KG1 (cell line): Measurements from ENCODE around the gene ZNF609.
"Not testable (repeated sequence)": the region's sequence is repeated elsewhere in the genome, so short reads cannot be mapped to it uniquely, and the experiment has no call there.

Experiments used
- DNase-seq: peaks from one replicate; lab custom pipeline; 2025; lab: John Stamatoyannopoulos, UW

The ZNF609 gene

DNA sequence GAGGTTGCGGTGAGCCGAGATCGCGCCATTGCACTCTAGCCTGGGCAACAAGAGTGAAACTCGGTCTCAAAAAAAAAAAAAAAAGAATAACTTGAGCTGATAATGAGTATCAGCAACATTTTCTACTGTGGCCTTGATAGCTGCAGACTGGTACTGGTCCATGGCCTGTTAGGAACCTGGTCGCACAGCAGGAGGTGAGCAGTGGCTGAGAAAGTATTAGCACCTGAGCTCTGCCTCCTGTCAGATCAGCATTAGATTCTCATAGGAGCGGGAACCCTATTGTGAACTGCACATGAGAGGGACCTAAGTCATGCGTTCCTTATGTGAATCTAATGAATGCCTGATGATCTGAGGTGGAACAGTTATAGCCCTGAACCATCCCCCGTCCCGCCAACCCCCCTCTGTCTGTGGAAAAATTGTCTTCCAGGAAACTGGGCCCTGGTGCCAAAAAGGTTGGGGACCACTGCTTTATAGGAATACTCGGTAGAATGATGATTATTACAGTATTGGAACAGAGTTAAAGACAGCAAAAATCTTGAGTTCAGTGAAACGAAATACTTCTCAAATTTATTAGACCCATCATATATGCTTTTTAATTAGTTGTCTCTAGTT is 126.0 kb downstream of the ZNF609 start:
- DNase-seq: no peak

DNA sequence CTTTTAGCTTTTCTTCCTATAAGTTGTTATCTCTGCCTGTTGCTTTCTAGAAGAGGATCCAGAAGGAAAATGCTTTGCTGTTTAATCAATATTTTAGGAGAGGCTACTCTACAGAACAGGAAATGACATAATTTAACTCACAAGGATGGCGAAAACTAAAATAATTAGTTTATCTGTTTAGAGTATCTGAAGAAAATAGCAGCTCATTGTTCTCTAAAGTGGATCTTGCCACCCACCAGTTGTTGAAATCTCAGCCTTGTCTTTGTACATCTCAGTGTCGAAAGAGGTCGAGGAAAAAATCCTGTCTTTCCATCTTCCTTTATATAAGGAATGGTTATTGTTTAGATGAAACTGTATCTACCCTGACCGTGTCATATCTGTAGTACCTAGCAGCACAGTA is 126.6 kb downstream of the ZNF609 start:
- DNase-seq: no peak

DNA sequence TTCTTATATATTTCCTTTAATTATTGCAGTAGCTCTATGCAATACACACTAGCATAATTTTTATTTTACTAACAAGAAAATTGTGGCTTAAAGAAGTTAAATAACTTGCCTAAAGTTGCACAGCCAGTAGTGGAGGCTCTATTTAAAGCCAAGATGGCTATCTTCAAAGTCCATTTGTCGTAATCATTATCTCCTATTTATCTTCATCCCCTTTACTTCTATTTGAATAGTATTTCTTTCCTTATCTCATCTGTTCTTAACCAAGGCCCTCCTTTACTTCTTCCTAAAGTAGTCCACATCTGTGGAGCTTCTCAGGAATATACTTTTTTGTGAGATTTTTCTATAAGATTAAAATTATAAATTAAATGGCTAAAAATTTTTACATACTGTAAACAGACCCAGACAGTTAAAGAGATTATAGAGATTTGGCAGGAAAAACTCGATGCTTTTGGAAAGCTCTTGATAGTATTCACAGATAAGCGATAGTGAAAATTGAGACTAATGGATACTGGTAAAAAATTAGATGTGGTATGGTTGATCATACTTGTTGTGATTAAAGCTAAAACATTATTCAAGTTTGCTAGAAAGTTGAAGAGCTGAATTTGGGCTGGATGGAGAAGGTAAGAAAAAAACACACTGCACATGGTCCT is 129.2 kb downstream of the ZNF609 start:
- DNase-seq: no peak

DNA sequence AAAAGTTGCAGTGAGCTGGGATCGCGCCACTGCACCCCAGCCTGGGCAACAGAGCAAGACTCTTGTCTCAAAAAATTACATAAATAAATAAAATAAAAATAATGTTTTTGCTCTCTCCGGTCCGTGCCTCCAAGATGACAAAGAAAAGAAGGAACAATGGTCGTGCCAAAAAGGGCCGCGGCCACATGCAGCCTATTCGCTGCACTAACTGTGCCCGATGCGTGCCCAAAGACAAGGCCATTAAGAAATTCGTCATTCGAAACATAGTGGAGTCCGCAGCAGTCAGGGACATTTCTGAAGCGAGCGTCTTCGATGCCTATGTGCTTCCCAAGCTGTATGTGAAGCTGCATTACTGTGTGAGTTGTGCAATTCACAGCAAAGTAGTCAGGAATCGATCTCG is 132.5 kb downstream of the ZNF609 start:
- DNase-seq: not testable (repeated sequence)

DNA sequence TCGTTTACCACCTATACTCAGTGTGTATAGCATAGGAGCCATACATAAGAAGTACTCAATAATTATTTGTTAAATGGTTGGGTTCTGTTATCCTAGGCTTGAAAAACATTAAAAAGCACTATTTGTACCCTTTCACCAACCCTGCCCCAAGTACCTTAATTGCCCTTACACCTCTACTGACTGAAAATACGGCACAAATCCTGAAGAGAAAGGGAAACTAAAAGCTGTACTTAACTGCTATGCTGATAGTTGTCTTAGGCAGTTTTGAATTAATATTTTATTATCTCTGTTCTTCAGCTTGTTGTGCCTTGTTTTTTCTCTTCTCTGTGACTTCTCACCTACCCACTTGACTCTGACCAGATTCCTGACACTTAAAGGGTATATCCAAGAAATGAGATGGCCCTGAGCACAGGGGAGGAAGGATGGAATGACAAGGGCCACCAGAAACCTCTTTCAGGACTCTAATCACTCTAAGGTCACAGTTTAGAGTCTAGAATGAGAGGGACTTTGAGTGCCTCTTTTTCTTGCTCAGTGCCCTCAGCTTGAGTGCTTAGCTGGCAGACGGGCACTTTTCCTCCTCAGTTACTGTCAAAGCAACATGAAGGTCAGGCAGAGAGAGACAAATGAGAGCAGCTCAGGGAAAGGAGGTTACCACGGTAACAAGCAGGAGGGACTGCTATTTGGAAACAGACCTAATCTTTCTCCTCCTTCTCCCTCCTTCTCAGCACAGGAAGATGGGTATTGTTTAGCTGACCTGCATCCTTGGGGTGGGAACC is 136.5 kb downstream of the ZNF609 start:
- no peak for DNase-seq

DNA sequence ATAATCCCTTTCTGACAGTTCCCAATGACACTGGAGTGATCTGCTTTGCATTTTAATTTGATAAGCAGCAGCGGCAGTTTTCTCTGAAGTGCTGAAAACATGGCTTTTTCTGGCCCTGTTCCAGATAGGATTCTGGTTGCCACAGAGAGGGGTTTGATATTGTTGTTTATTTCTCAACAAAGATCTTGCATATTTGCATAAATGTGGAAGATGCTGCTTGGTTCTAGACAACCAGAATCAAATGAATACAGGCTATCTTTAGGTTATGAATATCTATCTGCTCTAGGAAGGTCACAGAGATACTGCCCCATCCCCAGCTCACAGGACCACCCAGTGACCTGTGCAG is 137.1 kb downstream of the ZNF609 start:
- no peak for DNase-seq

DNA sequence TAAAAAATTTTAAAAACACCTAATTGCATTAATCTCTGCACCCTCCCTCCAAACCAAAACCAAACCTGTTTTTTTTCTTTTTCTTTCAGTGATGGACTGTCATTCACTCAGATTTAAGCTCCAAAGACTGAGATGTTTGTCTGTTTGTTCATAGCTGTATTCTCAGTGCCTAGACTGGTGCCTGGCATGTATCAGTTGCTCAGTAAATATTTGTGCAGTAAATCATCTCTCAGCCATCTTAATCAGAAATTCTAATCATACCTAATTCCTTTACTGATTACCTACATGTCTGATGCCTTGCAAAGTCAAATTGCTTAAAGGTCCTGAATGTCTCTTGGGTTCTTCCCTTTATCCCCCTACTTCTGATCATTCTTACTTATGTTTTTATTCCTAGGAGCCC is 138.8 kb downstream of the ZNF609 start:
- no peak for DNase-seq

DNA sequence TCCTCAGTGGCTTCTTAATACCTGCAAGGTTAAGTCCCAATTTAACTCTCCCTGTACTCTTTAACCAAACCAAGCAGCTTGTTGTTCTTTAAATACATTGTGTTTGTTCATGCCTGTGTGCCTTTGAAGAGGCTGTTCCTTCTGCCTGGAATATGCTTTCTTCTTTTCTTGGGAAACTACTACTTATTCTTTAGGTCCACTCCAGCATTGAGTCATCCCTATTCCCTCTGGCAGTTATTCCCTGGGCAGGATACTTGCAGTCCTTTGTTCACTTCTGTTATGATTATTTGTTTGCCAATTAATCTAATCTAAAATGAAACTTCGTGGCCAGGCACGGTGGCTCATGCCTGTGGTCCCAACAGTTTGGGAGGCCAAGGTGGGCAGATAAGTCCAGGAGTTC is 139.3 kb downstream of the ZNF609 start:
- DNase-seq: no peak

DNA sequence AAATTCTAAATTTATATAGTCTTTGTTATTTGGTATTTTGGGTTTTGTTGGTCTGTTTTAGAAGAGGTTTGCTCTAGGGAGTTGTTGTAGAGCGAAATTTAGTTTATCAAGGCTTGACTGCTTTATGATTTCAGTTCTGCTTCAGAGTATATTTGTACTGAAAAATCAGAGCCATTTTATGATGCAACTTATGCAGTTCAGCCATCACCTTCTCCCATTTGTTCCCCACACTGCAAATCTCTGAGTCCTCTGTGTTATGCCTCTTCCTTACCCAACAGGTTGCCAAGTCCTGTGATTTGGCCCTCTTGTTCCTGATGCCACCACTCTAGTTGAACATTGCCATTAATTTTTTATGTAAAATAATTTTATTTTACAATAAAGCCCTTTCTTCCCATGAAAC is 140.4 kb downstream of the ZNF609 start:
- DNase-seq: no peak

DNA sequence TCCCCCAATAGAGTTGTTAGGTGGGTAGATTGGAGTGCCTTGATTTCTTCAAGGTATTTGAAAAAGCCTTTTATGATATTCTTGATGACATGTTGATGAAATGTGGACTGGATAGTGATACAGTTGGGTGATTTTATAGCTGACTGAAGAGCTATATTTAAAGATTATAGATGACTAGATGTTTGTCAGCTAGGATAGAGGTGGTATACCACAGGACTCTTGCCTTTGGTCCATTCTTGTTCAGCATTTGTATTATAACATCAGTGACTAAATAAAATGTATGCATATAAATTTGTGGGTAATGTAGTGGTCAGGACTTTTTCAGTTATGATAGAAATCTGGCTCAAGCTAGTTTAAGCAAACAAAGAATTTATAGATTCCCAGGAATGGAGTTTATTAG is 143.9 kb downstream of the ZNF609 start:
- no peak for DNase-seq

DNA sequence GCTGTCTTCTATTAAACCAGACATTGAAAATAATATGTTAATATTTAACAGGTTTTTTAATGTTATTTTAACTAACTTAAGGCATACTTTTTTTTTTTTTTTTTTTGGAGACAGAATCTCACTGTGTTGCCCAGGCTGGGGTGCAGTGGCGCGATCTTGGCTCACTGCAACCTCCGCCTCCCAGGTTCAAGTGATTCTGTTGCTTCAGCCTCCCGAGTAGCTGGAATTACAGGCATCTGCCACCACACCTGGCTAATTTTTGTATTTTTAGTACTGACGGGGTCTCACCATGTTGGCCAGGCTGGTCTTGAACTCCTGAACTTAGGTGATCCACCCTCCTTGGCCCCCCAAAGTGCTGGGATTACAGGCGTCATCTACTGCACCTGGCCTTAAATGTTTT is 147.0 kb downstream of the ZNF609 start:
- not testable (repeated sequence) for DNase-seq

DNA sequence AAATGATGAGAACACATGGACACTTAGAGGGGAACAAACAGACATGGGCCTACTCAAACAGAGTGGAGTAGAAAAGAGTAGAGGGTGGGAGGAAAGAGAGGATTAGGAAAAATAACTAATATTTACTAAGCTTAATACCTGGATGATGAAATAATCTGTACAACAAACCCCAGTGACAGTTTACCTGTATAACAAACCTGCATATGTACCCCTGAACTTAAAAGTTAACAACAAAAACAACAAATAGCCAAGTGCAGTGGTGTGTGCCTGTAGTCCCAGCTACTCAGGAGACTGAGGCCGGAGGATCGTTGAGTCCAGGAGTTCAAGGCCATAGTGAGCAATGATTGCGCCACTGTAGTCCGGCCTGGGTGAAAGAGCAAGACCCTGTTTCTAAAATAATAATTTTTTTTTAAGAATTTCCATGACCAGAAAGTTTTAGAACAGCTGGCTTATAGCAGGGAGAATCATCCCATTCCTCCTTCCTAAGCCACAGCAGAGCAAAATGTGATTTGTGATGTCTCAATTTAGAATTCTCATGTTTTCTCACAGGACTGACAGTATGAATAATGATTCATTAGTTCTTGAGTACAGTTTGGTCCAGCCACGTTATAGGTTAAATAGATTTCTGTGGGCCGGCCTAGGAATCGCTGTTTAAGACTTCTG is 150.0 kb downstream of the ZNF609 start:
- no peak for DNase-seq

DNA sequence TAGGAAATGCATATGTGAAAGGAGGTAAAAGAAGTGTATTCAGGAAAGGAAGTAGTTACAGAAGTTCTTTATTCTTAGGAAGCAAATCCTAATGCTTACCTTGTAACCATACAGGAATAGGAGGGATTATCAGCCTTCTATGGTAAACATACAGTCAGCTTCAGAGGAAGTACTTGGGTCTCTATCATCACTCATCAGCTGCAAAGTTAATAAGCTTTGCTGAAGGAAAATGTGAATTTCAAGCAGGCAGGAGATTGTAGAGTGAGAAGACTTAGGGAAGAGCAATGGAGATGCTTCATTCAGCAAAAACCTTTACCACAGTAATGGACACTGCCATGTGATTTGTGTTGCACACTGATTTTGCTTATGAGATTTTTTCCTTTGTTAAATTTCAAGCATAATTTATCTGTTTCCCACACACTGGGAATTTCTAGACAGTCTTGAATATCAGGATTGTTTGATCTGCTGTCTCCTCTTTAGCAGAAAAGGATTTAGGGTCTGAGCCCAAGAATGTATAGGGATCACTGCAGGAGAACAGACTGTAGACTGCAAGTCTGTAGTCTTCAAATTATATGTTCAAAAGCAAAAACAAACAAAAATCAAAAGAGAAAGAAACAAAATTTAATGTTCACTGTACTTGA is 150.8 kb downstream of the ZNF609 start:
- DNase-seq: no peak

DNA sequence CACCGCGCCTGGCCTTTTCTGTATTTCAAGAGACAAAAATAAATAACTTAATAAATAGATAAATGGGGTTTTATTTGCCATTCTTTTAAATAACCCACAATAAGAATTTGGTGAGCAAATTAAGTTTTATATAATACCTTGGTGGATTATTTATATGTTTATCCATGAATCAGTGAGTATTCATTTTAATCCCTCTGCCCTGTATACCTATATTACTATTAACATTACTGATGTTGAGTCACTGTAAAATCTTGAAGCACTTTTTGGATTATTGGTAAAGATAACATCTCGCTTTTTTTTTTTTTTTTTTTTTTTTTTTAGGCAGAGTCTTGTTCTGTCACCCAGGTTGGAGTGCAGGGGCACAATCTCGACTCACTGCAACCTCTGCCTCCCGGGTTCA is 154.1 kb downstream of the ZNF609 start:
- DNase-seq: no peak

DNA sequence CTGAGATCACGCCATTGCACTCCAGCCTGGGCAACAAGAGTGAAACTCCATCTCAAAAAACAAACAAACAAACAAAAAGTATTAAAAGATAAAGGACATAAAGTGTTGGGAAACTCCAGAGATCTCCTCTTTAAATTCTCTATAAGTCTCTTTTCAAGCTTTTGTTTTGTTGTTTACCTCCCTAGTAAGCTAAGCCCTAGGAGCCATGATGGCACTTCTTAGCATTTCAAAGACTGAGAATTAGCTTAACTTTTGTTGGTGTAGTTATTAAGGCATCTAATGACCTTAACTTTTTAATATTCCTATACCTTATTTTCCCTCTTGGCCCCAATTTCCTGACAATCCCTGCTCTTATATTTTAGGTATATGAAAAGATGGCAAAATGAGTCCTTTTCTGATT is 157.3 kb downstream of the ZNF609 start:
- DNase-seq: no peak

DNA sequence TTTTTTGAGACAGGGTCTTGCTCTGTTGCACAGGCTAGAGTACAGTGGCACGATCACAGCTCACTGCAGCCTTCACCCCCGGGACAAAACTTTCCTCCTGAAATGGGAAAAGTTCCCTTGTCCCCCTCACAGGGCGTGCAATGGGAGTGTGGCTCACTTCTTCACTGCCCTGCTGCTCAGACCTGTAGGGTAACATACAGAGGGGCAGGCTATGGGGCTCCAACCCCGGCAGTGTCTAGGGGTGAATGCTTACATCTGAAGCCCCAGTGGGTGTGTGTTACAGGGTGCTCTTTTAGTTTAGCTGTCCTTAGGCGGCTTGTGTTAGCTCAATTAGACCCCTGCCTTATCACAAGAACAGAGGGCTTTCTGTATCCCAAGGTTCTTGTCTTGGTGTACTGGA is 157.8 kb downstream of the ZNF609 start:
- no peak for DNase-seq

DNA sequence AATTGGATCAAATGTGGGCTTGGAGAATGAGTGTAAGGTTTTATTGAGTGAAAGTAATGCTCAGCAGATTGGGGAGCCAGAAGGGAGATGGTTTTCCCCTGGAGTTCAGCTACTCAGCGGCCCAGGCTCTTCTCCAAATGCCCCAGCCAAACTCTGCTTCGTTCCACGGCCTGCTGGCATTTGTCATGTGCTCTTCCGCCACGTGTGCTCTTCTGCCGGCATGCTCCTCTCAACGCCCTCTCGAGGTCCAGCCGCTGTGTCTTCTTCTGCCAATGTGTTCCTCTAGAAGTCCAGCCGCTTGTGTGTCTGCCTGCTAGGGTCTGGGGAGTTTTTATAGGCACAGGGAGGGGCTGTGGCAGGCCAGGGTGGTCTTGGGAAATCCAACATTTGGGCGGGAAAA is 158.2 kb downstream of the ZNF609 start:
- DNase-seq: no peak

DNA sequence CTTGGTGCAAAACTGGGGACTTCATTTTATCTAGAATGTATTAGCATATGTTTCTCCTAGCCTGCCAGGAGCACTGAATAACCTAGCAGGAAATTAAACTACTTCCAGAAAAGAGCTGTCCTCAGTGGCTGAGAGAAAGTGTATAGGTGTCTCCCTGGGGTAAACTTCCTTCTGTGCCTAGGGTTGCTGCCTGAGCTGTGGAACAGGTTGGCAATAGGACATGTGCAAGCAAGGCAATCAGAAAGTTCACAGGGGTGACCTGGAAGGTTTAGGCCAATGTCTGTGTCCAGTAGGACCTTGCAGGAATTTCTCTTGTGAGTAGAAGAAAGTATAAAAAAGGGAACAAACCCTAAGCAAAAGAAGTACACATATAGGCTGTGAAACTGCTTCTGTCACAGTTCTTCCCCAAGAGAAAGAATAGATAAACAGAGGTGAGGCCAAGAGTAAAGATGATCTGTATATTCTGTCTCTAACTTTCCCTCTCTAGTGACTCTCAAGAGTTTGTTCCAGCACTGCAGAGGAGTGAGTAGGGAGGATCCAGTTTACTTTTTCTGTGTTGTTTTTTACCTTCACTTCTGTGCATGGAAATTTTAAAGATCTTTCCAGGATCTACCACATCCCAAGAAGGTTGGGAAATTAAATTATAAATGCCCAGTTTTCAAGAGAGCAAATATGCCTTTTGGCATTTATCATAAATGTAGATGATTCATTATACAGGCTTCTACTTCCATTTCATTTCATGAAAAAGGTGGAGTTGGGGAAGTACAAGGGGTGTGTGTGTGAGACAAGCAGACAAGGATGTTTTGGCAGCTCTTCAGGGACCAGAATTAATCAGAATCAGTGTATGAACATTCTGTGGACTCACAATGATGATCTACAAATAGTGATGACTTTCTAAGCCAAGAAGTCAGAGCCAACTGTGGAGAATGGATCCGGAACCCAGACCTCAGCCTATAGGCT is 159.8 kb downstream of the ZNF609 start:
- DNase-seq: no peak

DNA sequence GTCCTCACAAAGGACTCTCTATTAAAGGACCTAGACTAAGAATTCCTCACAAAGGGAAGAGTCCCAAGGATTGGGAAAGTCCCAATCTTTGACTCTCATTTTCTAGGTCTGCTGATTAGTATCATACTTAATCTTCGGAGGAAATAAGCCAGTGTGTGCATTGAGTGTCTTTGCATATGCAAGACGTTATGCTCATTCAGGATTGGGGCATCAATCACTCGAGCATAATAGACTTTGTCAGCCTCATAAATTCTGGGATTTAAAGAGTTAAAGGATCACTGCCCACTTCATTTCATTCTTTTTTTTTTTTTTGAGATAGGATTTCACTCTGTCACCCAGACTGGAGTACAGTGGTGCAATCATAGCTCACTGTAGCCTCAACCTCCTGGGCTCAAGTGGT is 160.7 kb downstream of the ZNF609 start:
- DNase-seq: no peak

DNA sequence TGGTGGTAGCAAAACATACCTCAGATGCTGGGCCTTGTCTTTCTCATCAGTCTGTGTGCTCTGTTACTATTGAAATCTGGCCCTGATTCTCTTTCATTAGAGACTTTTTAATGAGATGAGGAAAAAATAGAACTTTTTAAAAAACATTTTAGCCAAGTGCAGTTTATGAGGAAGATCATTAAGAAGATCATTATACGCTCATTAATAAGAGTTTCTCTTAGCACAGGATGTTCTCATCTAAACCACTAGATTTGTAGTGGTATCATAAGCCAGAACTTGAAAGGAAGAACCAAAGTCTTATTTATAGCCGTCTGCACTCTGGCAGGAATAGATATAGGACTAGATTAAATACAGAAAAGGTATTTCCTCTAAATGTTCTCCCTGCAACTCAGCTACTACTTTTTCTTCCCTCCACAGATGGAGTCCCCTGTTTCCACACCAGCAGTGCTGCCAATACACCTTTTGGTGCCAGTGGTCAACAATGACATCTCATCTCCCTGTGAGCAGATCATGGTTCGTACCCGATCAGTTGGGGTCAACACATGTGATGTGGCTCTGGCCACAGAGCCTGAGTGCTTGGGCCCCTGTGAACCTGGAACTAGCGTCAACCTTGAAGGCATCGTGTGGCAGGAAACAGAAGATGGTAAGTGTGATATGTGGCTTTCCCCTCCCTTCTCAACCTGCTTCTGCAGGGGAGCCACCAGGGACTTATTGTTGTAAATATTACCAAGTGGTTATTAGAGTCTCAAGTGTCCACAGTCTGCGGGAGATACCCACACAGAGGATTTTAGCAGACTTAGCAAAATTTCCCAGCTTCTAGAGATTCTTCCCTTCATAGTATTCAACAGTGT is 162.3 kb downstream of the ZNF609 start:
- DNase-seq: no peak
